ENCODE data around the gene FOXN3. TPM values are rescaled to one million over a fixed set of nuclear protein-coding genes. Genes with fewer than 3 reads are reported as not detected.

Gene FOXN3
- total RNA-seq, 2 donors from 2014 or later = 61.2 to 84.1 TPM

- no peaks in the 10 kb centered on the region for H3K36me3 Mint-ChIP-seq (ENCODE audit: low read depth)
- WGBS, 2 experiments (ENCODE audit: insufficient coverage in 1 of 2, insufficient read length in 1 of 2) = 90 to 99% methylated on average over 2 to 4 of the region's 4 CpGs
- H3K27ac Mint-ChIP-seq = no peak overlapping the region
- no peak for DNase-seq
- H3K9ac ChIP-seq (ENCODE audit: extremely low read depth, low read length, poor library complexity, severe bottlenecking) = no peak overlapping the region
- no peaks in the 10 kb centered on the region for H3K27me3 Mint-ChIP-seq (ENCODE audit: insufficient read depth)
- H3K36me3 ChIP-seq (ENCODE audit: control insufficient read depth, insufficient read depth, low read length) = no peaks in the 10 kb centered on the region
- peaks cover 8% of the 10 kb centered on the region for H3K4me1 ChIP-seq (ENCODE audit: control insufficient read depth, insufficient read depth, low read length)
- no peak overlapping the region for H3K27ac ChIP-seq (ENCODE audit: low read depth, low read length)
- peaks cover 43% of the 10 kb centered on the region for H3K4me1 Mint-ChIP-seq
- no peaks in the 10 kb centered on the region for H3K9me3 Mint-ChIP-seq
- no peak for TF ChIP-seq CTCF (conservative IDR thresholded peaks at IDR 0.05)
- H3K4me3 Mint-ChIP-seq = no peak overlapping the region
- H3K9me3 ChIP-seq (ENCODE audit: control insufficient read depth, low read length) = no peaks in the 10 kb centered on the region
- H3K4me3 ChIP-seq (ENCODE audit: low read length) = no peak overlapping the region
- no peaks in the 10 kb centered on the region for H3K27me3 ChIP-seq (ENCODE audit: control insufficient read depth, insufficient read depth, low read length, poor library complexity, severe bottlenecking)
Measured at GRCh38 chr14:89265234-89265633, 151.8 kb downstream of the FOXN3 start.

DNA sequence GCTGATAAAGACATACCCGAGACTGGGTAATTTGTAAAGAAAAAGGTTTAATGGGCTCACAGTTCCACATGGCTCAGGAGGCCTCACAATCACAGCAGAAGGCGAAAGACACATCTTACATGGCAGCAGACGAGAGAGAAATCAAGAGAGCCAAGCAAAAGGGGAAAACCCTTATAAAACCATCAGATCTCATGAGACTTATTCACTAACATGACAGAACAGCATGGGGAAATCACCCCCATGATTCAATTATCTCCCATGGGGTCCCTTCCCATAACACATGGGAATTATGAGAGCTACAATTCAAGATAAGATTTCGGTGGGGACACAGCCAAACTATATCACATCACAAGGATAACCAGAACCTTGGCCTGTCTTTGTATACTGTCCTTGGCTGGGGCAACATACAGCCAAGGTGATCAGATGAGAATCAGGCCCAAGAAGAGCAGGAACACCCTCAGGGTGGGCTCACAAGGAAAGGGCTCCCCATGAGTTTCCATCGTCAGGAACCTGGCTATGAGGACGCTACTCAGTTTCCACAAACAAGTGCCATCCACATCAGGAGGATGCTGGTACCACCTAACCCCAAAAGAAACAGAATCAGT is 152.7 kb downstream of the FOXN3 start:
- no peak overlapping the region for H3K9ac ChIP-seq (ENCODE audit: extremely low read depth, low read length, poor library complexity, severe bottlenecking)
- Mint-ChIP-seq H3K4me3 (no peak overlapping the region), H3K36me3 (ENCODE audit: low read depth) (no peaks in the 10 kb centered on the region), H3K4me1 (peaks cover 38% of the 10 kb centered on the region), H3K27ac (no peak overlapping the region), H3K9me3 (no peaks in the 10 kb centered on the region), H3K27me3 (ENCODE audit: insufficient read depth) (no peaks in the 10 kb centered on the region)
- H3K27ac ChIP-seq (ENCODE audit: low read depth, low read length) = no peak overlapping the region
- no peak for DNase-seq
- no peaks in the 10 kb centered on the region for H3K36me3 ChIP-seq (ENCODE audit: control insufficient read depth, insufficient read depth, low read length)
- no peaks in the 10 kb centered on the region for H3K9me3 ChIP-seq (ENCODE audit: control insufficient read depth, low read length)
- no peak overlapping the region for H3K4me3 ChIP-seq (ENCODE audit: low read length)
- no peaks in the 10 kb centered on the region for H3K27me3 ChIP-seq (ENCODE audit: control insufficient read depth, insufficient read depth, low read length, poor library complexity, severe bottlenecking)
- TF ChIP-seq CTCF (conservative IDR thresholded peaks at IDR 0.05) = no peak
- WGBS, 2 experiments (ENCODE audit: insufficient coverage in 1 of 2, insufficient read length in 1 of 2) = 83 to 96% methylated on average over 3 to 6 of the region's 6 CpGs
- peaks cover 8% of the 10 kb centered on the region for H3K4me1 ChIP-seq (ENCODE audit: control insufficient read depth, insufficient read depth, low read length)

- Histone ChIP-seq H3K9ac (ENCODE audit: extremely low read depth, low read length, poor library complexity, severe bottlenecking) (no peak overlapping the region), H3K27me3 (ENCODE audit: control insufficient read depth, insufficient read depth, low read length, poor library complexity, severe bottlenecking) (no peaks in the 10 kb centered on the region), H3K27ac (ENCODE audit: low read depth, low read length) (no peak overlapping the region), H3K9me3 (ENCODE audit: control insufficient read depth, low read length) (no peaks in the 10 kb centered on the region), H3K36me3 (ENCODE audit: control insufficient read depth, insufficient read depth, low read length) (no peaks in the 10 kb centered on the region), H3K4me1 (ENCODE audit: control insufficient read depth, insufficient read depth, low read length) (peaks cover 7% of the 10 kb centered on the region), H3K4me3 (ENCODE audit: low read length) (no peak overlapping the region)
- no peak for DNase-seq
- 83 to 94% methylated on average over 3 to 4 of the region's 4 CpGs for WGBS, 2 experiments (ENCODE audit: insufficient coverage in 1 of 2, insufficient read length in 1 of 2)
- Mint-ChIP-seq H3K36me3 (ENCODE audit: low read depth) (peaks cover 11% of the 10 kb centered on the region), H3K9me3 (no peaks in the 10 kb centered on the region), H3K4me1 (peaks cover 19% of the 10 kb centered on the region), H3K27me3 (ENCODE audit: insufficient read depth) (no peaks in the 10 kb centered on the region), H3K27ac (no peak overlapping the region), H3K4me3 (no peak overlapping the region)
- TF ChIP-seq CTCF (conservative IDR thresholded peaks at IDR 0.05) = no peak
Measured at GRCh38 chr14:89262041-89262440, 155.0 kb downstream of the FOXN3 start.
